Left hindlimb (tissue), 1 donor: ENCODE data around the gene LRP5.
"Not testable (repeated sequence)": the region's sequence is repeated elsewhere in the genome, so short reads cannot be mapped to it uniquely, and the experiment has no call there.

Experiments
- DNase-seq: peaks from one replicate; pipeline ENCODE4 v3.0.0-alpha.2; 2018

LRP5 gene

GRCh38 chr11:68282141-68282860 is 30.1 kb upstream of the LRP5 start:
- no peak for DNase-seq

GRCh38 chr11:68282861-68283230 is 29.5 kb upstream of the LRP5 start:
- DNase-seq, result no peak

- DNase-seq, result not testable (repeated sequence)
Measured at GRCh38 chr11:68284588-68284987, 27.8 kb upstream of the LRP5 start.

GRCh38 chr11:68287419-68287818 is 25.0 kb upstream of the LRP5 start:
- DNase-seq, result no peak

- DNase-seq, result no peak
Measured at GRCh38 chr11:68289456-68289855, 22.9 kb upstream of the LRP5 start.

GRCh38 chr11:68293708-68294107 is 18.7 kb upstream of the LRP5 start:
- no peak for DNase-seq

- no peak for DNase-seq
Measured at GRCh38 chr11:68295271-68295670, 17.1 kb upstream of the LRP5 start.

GRCh38 chr11:68295940-68296339 is 16.5 kb upstream of the LRP5 start:
- no peak for DNase-seq

- DNase-seq, result no peak
Measured at GRCh38 chr11:68296344-68297051, 15.9 kb upstream of the LRP5 start.

- no peak for DNase-seq
Measured at GRCh38 chr11:68297052-68297378, 15.4 kb upstream of the LRP5 start.

- DNase-seq, result no peak
Measured at GRCh38 chr11:68297494-68297811, 14.9 kb upstream of the LRP5 start.

- DNase-seq, result peak; percentile 86
Measured at GRCh38 chr11:68297812-68298658, 14.4 kb upstream of the LRP5 start.

GRCh38 chr11:68298659-68299516 is 13.5 kb upstream of the LRP5 start:
- no peak for DNase-seq

- not testable (repeated sequence) for DNase-seq
Measured at GRCh38 chr11:68299517-68299879, 12.9 kb upstream of the LRP5 start.

GRCh38 chr11:68300076-68300830 is 12.1 kb upstream of the LRP5 start:
- DNase-seq, result no peak

GRCh38 chr11:68302256-68302655 is 10.1 kb upstream of the LRP5 start:
- no peak for DNase-seq

- no peak for DNase-seq
Measured at GRCh38 chr11:68302670-68303069, 9.7 kb upstream of the LRP5 start.

- no peak for DNase-seq
Measured at GRCh38 chr11:68303083-68303482, 9.3 kb upstream of the LRP5 start.

GRCh38 chr11:68303982-68304780 is 8.2 kb upstream of the LRP5 start:
- no peak for DNase-seq

GRCh38 chr11:68306636-68307035 is 5.8 kb upstream of the LRP5 start:
- no peak for DNase-seq

GRCh38 chr11:68308068-68308467 is 4.3 kb upstream of the LRP5 start:
- DNase-seq, result no peak
